ENCODE measurements around the gene KIF5C.

DNA sequence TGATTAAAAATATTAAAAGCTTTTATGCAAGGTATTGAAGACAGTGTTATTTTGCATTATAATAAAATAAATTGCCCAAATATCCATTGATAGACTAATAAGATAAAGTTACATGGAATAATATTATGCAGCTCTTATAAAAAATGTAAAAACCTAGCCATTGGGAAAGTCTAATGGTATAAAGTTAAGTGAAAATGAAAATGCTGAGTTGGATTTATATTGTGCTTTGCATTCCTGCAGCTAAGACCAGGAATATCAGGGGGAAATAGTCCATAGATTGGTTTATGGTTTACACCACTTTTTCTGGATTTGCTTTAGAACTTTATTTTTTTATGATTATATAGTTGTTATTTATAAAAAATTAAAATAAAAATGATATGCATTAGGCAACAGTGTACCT lies 117.4 kb downstream of the KIF5C start:
- TF ChIP-seq, protein P1, sequence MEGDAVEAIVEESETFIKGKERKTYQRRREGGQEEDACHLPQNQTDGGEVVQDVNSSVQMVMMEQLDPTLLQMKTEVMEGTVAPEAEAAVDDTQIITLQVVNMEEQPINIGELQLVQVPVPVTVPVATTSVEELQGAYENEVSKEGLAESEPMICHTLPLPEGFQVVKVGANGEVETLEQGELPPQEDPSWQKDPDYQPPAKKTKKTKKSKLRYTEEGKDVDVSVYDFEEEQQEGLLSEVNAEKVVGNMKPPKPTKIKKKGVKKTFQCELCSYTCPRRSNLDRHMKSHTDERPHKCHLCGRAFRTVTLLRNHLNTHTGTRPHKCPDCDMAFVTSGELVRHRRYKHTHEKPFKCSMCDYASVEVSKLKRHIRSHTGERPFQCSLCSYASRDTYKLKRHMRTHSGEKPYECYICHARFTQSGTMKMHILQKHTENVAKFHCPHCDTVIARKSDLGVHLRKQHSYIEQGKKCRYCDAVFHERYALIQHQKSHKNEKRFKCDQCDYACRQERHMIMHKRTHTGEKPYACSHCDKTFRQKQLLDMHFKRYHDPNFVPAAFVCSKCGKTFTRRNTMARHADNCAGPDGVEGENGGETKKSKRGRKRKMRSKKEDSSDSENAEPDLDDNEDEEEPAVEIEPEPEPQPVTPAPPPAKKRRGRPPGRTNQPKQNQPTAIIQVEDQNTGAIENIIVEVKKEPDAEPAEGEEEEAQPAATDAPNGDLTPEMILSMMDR (optimal IDR thresholded peaks at IDR 0.05 in 1 of 3, IDR thresholded peaks at IDR 0.05 in 1 of 3, conservative IDR thresholded peaks at IDR 0.05 in 1 of 3; ENCODE audit: extremely low read depth in 1 of 3, insufficient read depth in 2 of 3, low read length in 3 of 3) = no peak
- TF ChIP-seq EZH2 (IDR thresholded peaks at IDR 0.05; ENCODE audit: low read length) = no peak
